ENCODE results near the gene SLC35F3. TPM values are rescaled to one million over a fixed set of nuclear protein-coding genes. Genes with fewer than 3 reads are reported as not detected.

SLC35F3 gene
- total RNA-seq, 1 experiment from 2014 or later, result not detected

- Histone ChIP-seq H3K79me2 (ENCODE audit: low read length) (no peaks in the 10 kb centered on the region), H4K20me1 (ENCODE audit: insufficient read depth, low read depth, low read length) (no peaks in the 10 kb centered on the region), H3K36me3 (ENCODE audit: insufficient read depth, low read length) (no peaks in the 10 kb centered on the region), H3K27me3 (ENCODE audit: low read length) (0 out of 2 replicates have a peak, but pooled peaks cover 3% of the 10 kb centered on the region), H3K9me2 (replicated peaks; ENCODE audit: insufficient read depth, low read length) (no peaks in the 10 kb centered on the region), H3K4me1 (ENCODE audit: low read length) (no peaks in the 10 kb centered on the region), H3K4me2 (ENCODE audit: low read depth, low read length, poor library complexity, severe bottlenecking) (no peak overlapping the region), H3K27ac (ENCODE audit: low read length) (no peak overlapping the region), H3K4me3 (ENCODE audit: low read length) (no peak overlapping the region), H2AFZ (ENCODE audit: low read length) (no peak overlapping the region), H3K9me3 (ENCODE audit: low read length) (no peaks in the 10 kb centered on the region), H3K9ac (ENCODE audit: low read length) (no peak overlapping the region)
- DNase-seq, result no peak
These were observed 321.8 kb downstream of the SLC35F3 start for GRCh38 chr1:234226113-234226818.

GRCh38 chr1:234226819-234227165, 322.3 kb downstream of the SLC35F3 start:
- H3K9me3 ChIP-seq (ENCODE audit: low read length), result no peaks in the 10 kb centered on the region
- H3K79me2 ChIP-seq (ENCODE audit: low read length), result no peaks in the 10 kb centered on the region
- no peaks in the 10 kb centered on the region for H3K36me3 ChIP-seq (ENCODE audit: insufficient read depth, low read length)
- H2AFZ ChIP-seq (ENCODE audit: low read length), result no peak overlapping the region
- H3K9me2 ChIP-seq (replicated peaks; ENCODE audit: insufficient read depth, low read length), result no peaks in the 10 kb centered on the region
- no peaks in the 10 kb centered on the region for H3K4me1 ChIP-seq (ENCODE audit: low read length)
- H3K4me3 ChIP-seq (ENCODE audit: low read length), result no peak overlapping the region
- 0 out of 2 replicates have a peak, but pooled peaks cover 3% of the 10 kb centered on the region for H3K27me3 ChIP-seq (ENCODE audit: low read length)
- H4K20me1 ChIP-seq (ENCODE audit: insufficient read depth, low read depth, low read length), result no peaks in the 10 kb centered on the region
- H3K9ac ChIP-seq (ENCODE audit: low read length), result no peak overlapping the region
- DNase-seq, result no peak
- H3K4me2 ChIP-seq (ENCODE audit: low read depth, low read length, poor library complexity, severe bottlenecking), result no peak overlapping the region
- no peak overlapping the region for H3K27ac ChIP-seq (ENCODE audit: low read length)

GRCh38 chr1:234229581-234230387, 325.3 kb downstream of the SLC35F3 start:
- Histone ChIP-seq H3K9ac (ENCODE audit: low read length) (no peak overlapping the region), H3K36me3 (ENCODE audit: insufficient read depth, low read length) (no peaks in the 10 kb centered on the region), H3K9me2 (replicated peaks; ENCODE audit: insufficient read depth, low read length) (no peaks in the 10 kb centered on the region), H3K4me3 (ENCODE audit: low read length) (no peak overlapping the region), H3K9me3 (ENCODE audit: low read length) (no peaks in the 10 kb centered on the region), H3K79me2 (ENCODE audit: low read length) (no peaks in the 10 kb centered on the region), H3K4me2 (ENCODE audit: low read depth, low read length, poor library complexity, severe bottlenecking) (no peak overlapping the region), H3K27ac (ENCODE audit: low read length) (no peak overlapping the region), H3K4me1 (ENCODE audit: low read length) (no peaks in the 10 kb centered on the region), H2AFZ (ENCODE audit: low read length) (no peak overlapping the region), H4K20me1 (ENCODE audit: insufficient read depth, low read depth, low read length) (no peaks in the 10 kb centered on the region), H3K27me3 (ENCODE audit: low read length) (0 out of 2 replicates have a peak, but pooled peaks cover 3% of the 10 kb centered on the region)
- DNase-seq, result no peak

GRCh38 chr1:234230414-234230862, 326.0 kb downstream of the SLC35F3 start:
- Histone ChIP-seq H3K27me3 (ENCODE audit: low read length) (0 out of 2 replicates have a peak, but pooled peaks cover 3% of the 10 kb centered on the region), H3K4me3 (ENCODE audit: low read length) (no peak overlapping the region), H3K4me2 (ENCODE audit: low read depth, low read length, poor library complexity, severe bottlenecking) (no peak overlapping the region), H3K9me3 (ENCODE audit: low read length) (no peaks in the 10 kb centered on the region), H4K20me1 (ENCODE audit: insufficient read depth, low read depth, low read length) (no peaks in the 10 kb centered on the region), H3K79me2 (ENCODE audit: low read length) (no peaks in the 10 kb centered on the region), H3K9me2 (replicated peaks; ENCODE audit: insufficient read depth, low read length) (no peaks in the 10 kb centered on the region), H3K4me1 (ENCODE audit: low read length) (no peaks in the 10 kb centered on the region), H3K36me3 (ENCODE audit: insufficient read depth, low read length) (no peaks in the 10 kb centered on the region), H3K9ac (ENCODE audit: low read length) (no peak overlapping the region), H2AFZ (ENCODE audit: low read length) (no peak overlapping the region), H3K27ac (ENCODE audit: low read length) (no peak overlapping the region)
- no peak for DNase-seq

- no peaks in the 10 kb centered on the region for H3K4me1 ChIP-seq (ENCODE audit: low read length)
- no peaks in the 10 kb centered on the region for H3K79me2 ChIP-seq (ENCODE audit: low read length)
- no peaks in the 10 kb centered on the region for H3K9me3 ChIP-seq (ENCODE audit: low read length)
- no peak overlapping the region for H2AFZ ChIP-seq (ENCODE audit: low read length)
- no peak for DNase-seq
- no peaks in the 10 kb centered on the region for H3K36me3 ChIP-seq (ENCODE audit: insufficient read depth, low read length)
- H3K4me2 ChIP-seq (ENCODE audit: low read depth, low read length, poor library complexity, severe bottlenecking), result no peak overlapping the region
- H3K9ac ChIP-seq (ENCODE audit: low read length), result no peak overlapping the region
- H3K9me2 ChIP-seq (replicated peaks; ENCODE audit: insufficient read depth, low read length), result no peaks in the 10 kb centered on the region
- H3K4me3 ChIP-seq (ENCODE audit: low read length), result no peak overlapping the region
- 0 out of 2 replicates have a peak, but pooled peaks cover 3% of the 10 kb centered on the region for H3K27me3 ChIP-seq (ENCODE audit: low read length)
- no peaks in the 10 kb centered on the region for H4K20me1 ChIP-seq (ENCODE audit: insufficient read depth, low read depth, low read length)
- H3K27ac ChIP-seq (ENCODE audit: low read length), result no peak overlapping the region
These were observed 326.8 kb downstream of the SLC35F3 start for GRCh38 chr1:234231061-234231892.

GRCh38 chr1:234231893-234232276, 327.4 kb downstream of the SLC35F3 start:
- H3K27ac ChIP-seq (ENCODE audit: low read length), result no peak overlapping the region
- H3K9me3 ChIP-seq (ENCODE audit: low read length), result no peaks in the 10 kb centered on the region
- no peaks in the 10 kb centered on the region for H3K79me2 ChIP-seq (ENCODE audit: low read length)
- H3K27me3 ChIP-seq (ENCODE audit: low read length), result no peaks in the 10 kb centered on the region
- H3K4me3 ChIP-seq (ENCODE audit: low read length), result no peak overlapping the region
- no peaks in the 10 kb centered on the region for H4K20me1 ChIP-seq (ENCODE audit: insufficient read depth, low read depth, low read length)
- H3K36me3 ChIP-seq (ENCODE audit: insufficient read depth, low read length), result no peaks in the 10 kb centered on the region
- no peaks in the 10 kb centered on the region for H3K9me2 ChIP-seq (replicated peaks; ENCODE audit: insufficient read depth, low read length)
- H2AFZ ChIP-seq (ENCODE audit: low read length), result no peak overlapping the region
- no peak for DNase-seq
- no peak overlapping the region for H3K9ac ChIP-seq (ENCODE audit: low read length)
- no peaks in the 10 kb centered on the region for H3K4me1 ChIP-seq (ENCODE audit: low read length)
- H3K4me2 ChIP-seq (ENCODE audit: low read depth, low read length, poor library complexity, severe bottlenecking), result no peak overlapping the region

- Histone ChIP-seq H3K9ac (ENCODE audit: low read length) (no peak overlapping the region), H3K79me2 (ENCODE audit: low read length) (no peaks in the 10 kb centered on the region), H3K27ac (ENCODE audit: low read length) (no peak overlapping the region), H3K27me3 (ENCODE audit: low read length) (no peaks in the 10 kb centered on the region), H3K9me2 (replicated peaks; ENCODE audit: insufficient read depth, low read length) (no peaks in the 10 kb centered on the region), H3K9me3 (ENCODE audit: low read length) (no peaks in the 10 kb centered on the region), H3K36me3 (ENCODE audit: insufficient read depth, low read length) (no peaks in the 10 kb centered on the region), H3K4me2 (ENCODE audit: low read depth, low read length, poor library complexity, severe bottlenecking) (no peak overlapping the region), H2AFZ (ENCODE audit: low read length) (no peak overlapping the region), H4K20me1 (ENCODE audit: insufficient read depth, low read depth, low read length) (no peaks in the 10 kb centered on the region), H3K4me1 (ENCODE audit: low read length) (no peaks in the 10 kb centered on the region), H3K4me3 (ENCODE audit: low read length) (no peak overlapping the region)
- no peak for DNase-seq
These were observed 329.7 kb downstream of the SLC35F3 start for GRCh38 chr1:234234199-234234598.

- Histone ChIP-seq H3K4me2 (ENCODE audit: low read depth, low read length, poor library complexity, severe bottlenecking) (no peak overlapping the region), H3K79me2 (ENCODE audit: low read length) (no peaks in the 10 kb centered on the region), H4K20me1 (ENCODE audit: insufficient read depth, low read depth, low read length) (no peaks in the 10 kb centered on the region), H3K9ac (ENCODE audit: low read length) (no peak overlapping the region), H3K9me2 (replicated peaks; ENCODE audit: insufficient read depth, low read length) (no peaks in the 10 kb centered on the region), H3K4me3 (ENCODE audit: low read length) (no peak overlapping the region), H3K27me3 (ENCODE audit: low read length) (no peaks in the 10 kb centered on the region), H3K27ac (ENCODE audit: low read length) (no peak overlapping the region), H3K9me3 (ENCODE audit: low read length) (no peaks in the 10 kb centered on the region), H2AFZ (ENCODE audit: low read length) (no peak overlapping the region), H3K4me1 (ENCODE audit: low read length) (no peaks in the 10 kb centered on the region), H3K36me3 (ENCODE audit: insufficient read depth, low read length) (no peaks in the 10 kb centered on the region)
- DNase-seq, result no peak
These were observed 331.0 kb downstream of the SLC35F3 start for GRCh38 chr1:234235434-234235881.

Data from Karpas-422 (cell line).